HUES64 (cell line): ENCODE data around the gene RERE.

Experiments used
- H3K27ac ChIP-seq: 2 replicates; pipeline ENCODE4 v1.7.0; 2013; ENCODE audit warnings: low read depth, low read length, inconsistent platforms
- H3K27me3 ChIP-seq: 2 replicates; pipeline ENCODE4 v1.6.1; 2013; ENCODE audit warnings: mild to moderate bottlenecking, low read length; ENCODE audit not compliant: insufficient read depth
- H3K36me3 ChIP-seq: 2 replicates; pipeline ENCODE4 v1.6.1; 2013; ENCODE audit warnings: mild to moderate bottlenecking, low read length; ENCODE audit not compliant: insufficient read depth
- H3K4me1 ChIP-seq: 2 replicates; pipeline ENCODE4 v1.6.1; 2013; ENCODE audit warnings: mild to moderate bottlenecking, low read length, moderate library complexity; ENCODE audit not compliant: insufficient read depth
- H3K4me3 ChIP-seq: 2 replicates; pipeline ENCODE4 v1.5.1; 2013; ENCODE audit warnings: mild to moderate bottlenecking, low read length, moderate library complexity
- H3K9ac ChIP-seq: 2 replicates; pipeline ENCODE4 v1.6.1; 2013; ENCODE audit warnings: mild to moderate bottlenecking, low read depth, low read length
- H3K9me3 ChIP-seq: 2 replicates; pipeline ENCODE4 v1.6.1; 2013; ENCODE audit warnings: low read depth, low read length; ENCODE audit not compliant: insufficient read depth
- WGBS: fragments of 150-250, 120-280 bp; methylation state at CpG from one replicate; pipeline ENCODE4 v1.1.7; 2013; ENCODE audit warnings: missing lambda C conversion rate; 5-methylcytosine and 5-hydroxymethylcytosine counted together

RERE gene

DNA sequence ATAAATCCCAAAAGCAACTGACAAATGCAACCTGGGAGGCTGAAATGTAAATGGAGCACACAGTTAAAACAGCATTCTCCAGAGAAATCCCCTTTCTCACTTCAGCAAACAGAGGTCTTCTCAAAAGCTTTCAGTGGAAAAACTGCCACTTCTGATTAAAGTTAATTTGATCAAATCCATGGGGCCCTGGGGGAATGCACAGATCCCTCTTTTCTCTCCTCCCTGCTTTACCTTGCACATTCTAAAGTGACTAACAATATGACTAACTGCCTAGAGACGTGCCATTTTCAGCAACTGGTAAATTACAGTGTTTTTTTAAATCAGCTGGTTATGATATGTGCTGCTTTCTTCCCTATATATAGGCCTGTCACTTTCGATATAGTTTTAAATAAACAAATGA, 142.5 kb downstream of the RERE start:
- Histone ChIP-seq H3K9me3 (no peaks in the 10 kb centered on the region), H3K4me1 (peaks cover 41% of the 10 kb centered on the region), H3K4me3 (no peak overlapping the region), H3K36me3 (no peaks in the 10 kb centered on the region), H3K27ac (no peak overlapping the region), H3K9ac (no peak overlapping the region), H3K27me3 (no peaks in the 10 kb centered on the region)
- no CpG with 5 or more reads among the region's 2 CpGs for WGBS

DNA sequence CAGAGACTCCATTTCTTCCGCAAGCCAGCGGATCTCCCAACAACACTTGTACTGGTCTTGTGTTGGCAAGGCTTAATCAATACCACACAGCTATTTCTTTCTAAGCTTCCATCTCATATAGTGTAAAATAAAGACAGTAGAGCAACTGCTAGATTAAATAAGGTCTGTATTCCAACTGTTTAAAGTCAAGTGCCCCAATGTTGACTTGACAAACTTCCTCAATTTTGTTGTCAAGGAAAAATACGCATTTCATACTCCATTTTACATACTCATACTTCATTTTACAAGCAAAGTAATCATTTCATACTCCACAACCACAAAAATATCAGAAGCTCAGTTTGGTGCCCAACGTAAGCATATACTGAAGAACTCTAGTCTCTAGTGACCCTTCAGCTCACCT, 143.0 kb downstream of the RERE start:
- Histone ChIP-seq H3K27me3 (no peaks in the 10 kb centered on the region), H3K9me3 (no peaks in the 10 kb centered on the region), H3K27ac (no peak overlapping the region), H3K36me3 (no peaks in the 10 kb centered on the region), H3K9ac (no peak overlapping the region), H3K4me1 (peaks cover 41% of the 10 kb centered on the region), H3K4me3 (no peak overlapping the region)
- WGBS = 93% methylated on average over 4 of the region's 4 CpGs

DNA sequence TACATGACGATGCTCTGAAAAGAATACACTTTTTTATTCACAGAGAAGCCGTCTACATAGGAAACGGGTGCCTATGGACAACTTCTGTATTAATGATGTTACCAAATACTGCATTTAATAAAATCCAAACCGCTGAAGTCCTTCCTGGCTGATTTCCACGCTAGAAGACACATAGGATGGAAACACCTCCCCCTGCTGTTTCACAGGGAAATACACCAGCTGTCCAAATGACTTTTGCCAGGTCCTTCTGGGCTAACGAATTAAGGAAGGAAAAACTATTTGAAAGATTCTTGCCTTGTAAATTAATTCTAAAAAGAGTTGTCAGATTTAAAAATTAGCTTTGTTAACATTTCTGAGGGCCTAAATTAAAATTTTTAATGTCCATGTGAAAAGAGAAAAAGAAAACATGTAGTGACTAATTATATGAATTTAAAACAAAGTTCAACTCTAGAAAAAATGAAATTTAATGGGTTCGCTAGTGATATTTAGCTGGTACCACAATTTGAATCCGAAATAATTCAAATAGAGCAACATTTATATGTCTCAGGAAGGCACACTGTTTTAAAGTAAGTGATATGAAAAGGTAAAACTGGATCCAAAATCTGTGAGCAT, 146.0 kb downstream of the RERE start:
- no peak overlapping the region for H3K4me3 ChIP-seq
- H3K9me3 ChIP-seq = no peaks in the 10 kb centered on the region
- no peak overlapping the region for H3K9ac ChIP-seq
- no peaks in the 10 kb centered on the region for H3K27me3 ChIP-seq
- WGBS = 68% methylated on average over 8 of the region's 8 CpGs
- peaks cover 33% of the 10 kb centered on the region for H3K4me1 ChIP-seq
- no peak overlapping the region for H3K27ac ChIP-seq
- H3K36me3 ChIP-seq = no peaks in the 10 kb centered on the region

DNA sequence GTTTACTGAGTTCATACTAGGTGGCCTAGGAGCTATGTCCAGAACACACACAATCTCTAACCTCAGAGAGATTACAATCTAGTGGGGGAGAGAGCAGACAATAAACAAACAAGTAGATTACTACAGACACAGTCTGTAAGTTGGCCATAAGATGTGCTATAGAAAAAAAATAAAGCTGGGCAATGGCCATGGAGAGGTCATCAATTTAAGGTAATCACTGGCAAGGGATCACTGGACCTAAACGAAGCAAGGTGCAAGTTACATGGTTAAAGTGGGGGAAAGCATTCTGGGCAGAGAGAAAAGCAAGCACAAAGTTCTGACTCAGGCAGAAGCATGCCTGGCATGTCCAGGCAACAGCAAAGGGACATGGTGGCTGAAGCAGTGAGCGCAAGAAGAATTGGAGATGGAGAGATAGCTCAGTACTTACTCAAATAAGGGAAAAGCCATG, 147.0 kb downstream of the RERE start:
- WGBS = 82% methylated on average over 2 of the region's 2 CpGs
- Histone ChIP-seq H3K27ac (no peak overlapping the region), H3K4me1 (peaks cover 41% of the 10 kb centered on the region), H3K36me3 (no peaks in the 10 kb centered on the region), H3K4me3 (no peak overlapping the region), H3K27me3 (no peaks in the 10 kb centered on the region), H3K9me3 (no peaks in the 10 kb centered on the region), H3K9ac (no peak overlapping the region)

DNA sequence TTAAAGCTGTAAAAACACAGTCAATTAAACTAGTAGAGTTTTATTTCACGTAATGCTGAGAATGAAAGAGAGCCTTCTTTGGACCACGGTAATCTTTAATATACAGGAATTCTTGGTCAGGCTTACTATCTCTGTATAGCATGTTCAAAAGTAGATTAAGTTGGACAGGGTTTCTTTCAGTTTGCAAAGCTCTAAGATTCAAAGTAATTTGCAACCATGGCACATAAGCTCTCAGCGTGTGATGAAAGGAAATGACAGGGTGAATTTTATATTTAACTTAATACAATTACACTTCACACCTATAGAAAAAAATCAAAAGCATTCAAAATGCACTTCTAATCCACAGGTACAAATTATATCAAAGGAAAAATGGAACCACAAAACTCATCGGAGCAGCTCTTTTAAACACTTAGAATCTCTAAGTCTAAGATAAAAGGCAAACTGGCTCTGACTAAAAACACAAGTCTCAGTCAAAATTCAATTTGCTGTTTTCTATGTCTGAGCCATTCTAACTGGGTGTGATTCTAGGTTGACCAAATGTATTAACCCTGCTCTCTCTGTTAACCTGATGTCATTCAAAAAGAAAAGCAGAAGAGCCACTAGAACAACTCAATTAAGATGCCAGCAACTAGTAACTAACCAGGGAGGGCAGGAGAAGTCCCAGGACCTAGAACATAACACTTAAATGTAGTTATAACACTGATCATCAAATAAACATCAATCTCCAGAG, 147.7 kb downstream of the RERE start:
- Histone ChIP-seq H3K27ac (no peak overlapping the region), H3K27me3 (no peaks in the 10 kb centered on the region), H3K4me3 (no peak overlapping the region), H3K9me3 (no peaks in the 10 kb centered on the region), H3K36me3 (no peaks in the 10 kb centered on the region), H3K4me1 (peaks cover 47% of the 10 kb centered on the region), H3K9ac (no peak overlapping the region)
- 95% methylated on average over 3 of the region's 4 CpGs for WGBS

DNA sequence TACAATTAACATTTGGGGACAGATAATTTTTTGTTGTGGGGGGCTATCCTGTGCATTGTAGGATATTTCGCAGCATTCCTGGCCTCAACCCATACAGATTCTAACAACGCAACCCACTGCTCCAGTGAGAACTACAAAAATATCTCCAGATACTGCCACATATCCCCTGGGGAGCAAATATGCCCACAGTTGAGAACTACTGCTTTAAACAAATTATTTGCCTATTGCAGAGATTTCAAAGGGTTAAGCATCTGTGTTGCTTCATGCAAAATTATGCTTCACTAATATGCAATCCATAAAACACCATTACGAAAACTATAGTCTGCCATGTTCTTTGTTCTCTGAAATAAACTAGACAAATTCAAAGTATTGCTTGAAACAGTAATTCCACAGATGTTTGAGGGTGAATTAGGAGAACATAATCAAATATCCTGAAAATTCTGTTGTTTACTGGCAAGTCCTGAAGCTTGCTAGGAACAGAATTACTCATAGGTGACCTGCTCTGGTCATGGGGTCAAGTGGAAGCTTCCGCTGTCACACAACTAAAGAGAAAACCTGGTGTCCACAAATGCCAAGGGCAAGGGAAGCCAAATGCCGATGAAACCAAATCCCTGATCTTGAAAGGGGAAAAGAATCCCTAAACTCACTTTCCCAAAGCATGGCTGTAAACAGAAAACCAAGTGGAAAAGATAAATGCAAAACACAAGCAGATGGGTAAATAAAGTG, 149.4 kb downstream of the RERE start:
- Histone ChIP-seq H3K9me3 (no peaks in the 10 kb centered on the region), H3K27ac (no peak overlapping the region), H3K9ac (no peak overlapping the region), H3K4me3 (no peak overlapping the region), H3K4me1 (peaks cover 59% of the 10 kb centered on the region), H3K27me3 (no peaks in the 10 kb centered on the region), H3K36me3 (no peaks in the 10 kb centered on the region)
- WGBS = 88% methylated on average over 5 of the region's 5 CpGs

DNA sequence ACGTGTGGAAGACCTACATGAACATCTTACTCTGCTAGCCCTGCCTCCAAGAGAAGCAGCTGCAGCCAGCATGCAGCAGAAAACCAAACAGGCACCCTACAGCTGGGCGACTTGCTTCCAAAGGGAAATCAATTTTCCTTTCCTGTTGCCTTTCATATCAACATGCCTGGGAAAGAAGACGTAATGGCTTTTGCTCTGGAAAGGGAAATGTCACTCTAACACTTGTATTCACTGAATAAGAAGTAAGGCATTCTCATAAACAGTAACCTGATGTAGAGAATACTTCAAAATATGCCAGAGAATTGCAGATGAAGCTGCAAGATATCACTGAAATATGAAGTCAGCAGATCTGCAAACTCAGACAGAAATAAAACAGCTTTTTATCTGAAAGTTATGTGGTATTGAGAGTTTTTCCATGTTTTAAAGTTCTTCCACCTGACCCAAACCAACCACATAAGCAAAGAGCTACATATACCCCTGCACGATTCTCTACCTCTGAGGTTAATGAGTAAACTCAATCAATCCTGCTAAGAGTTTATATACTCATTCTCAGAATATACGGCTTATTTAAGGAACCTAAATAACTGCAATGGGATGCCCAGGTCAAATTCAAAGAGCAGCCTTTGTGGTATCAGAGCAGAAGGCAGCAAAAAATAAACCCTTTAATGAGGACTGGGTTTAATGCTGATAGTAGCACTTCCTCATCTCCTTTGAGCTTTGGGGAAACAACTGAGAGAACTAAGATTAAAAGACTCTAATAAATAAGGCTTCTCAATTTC, 150.9 kb downstream of the RERE start:
- 82% methylated on average over 5 of the region's 5 CpGs for WGBS
- H3K9me3 ChIP-seq = no peaks in the 10 kb centered on the region
- H3K36me3 ChIP-seq = no peaks in the 10 kb centered on the region
- no peak overlapping the region for H3K4me3 ChIP-seq
- H3K27ac ChIP-seq = no peak overlapping the region
- no peaks in the 10 kb centered on the region for H3K27me3 ChIP-seq
- no peak overlapping the region for H3K9ac ChIP-seq
- H3K4me1 ChIP-seq = peaks cover 70% of the 10 kb centered on the region

DNA sequence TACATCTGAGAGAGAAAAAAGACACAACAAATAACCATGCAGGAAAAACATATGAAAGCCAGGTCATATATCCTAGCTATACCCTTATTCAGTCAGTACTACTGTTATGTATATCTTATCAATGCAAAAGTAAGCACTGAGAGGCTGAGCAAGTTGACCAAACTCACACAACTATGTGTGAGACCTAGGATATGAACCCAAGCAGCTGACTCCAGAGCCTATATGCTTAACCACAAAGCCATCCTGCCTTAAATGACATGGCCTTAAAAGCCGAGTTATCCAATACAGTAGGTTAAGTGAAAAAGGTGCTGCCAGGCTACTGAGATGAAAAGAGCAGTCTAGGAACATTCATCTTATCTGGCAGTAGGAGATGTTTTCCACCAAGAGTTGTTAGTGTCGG, 151.6 kb downstream of the RERE start:
- H3K9me3 ChIP-seq = no peaks in the 10 kb centered on the region
- WGBS = 90% methylated on average over 2 of the region's 2 CpGs
- no peaks in the 10 kb centered on the region for H3K36me3 ChIP-seq
- H3K4me3 ChIP-seq = no peak overlapping the region
- peaks cover 70% of the 10 kb centered on the region for H3K4me1 ChIP-seq
- H3K9ac ChIP-seq = no peak overlapping the region
- H3K27ac ChIP-seq = no peak overlapping the region
- H3K27me3 ChIP-seq = no peaks in the 10 kb centered on the region

DNA sequence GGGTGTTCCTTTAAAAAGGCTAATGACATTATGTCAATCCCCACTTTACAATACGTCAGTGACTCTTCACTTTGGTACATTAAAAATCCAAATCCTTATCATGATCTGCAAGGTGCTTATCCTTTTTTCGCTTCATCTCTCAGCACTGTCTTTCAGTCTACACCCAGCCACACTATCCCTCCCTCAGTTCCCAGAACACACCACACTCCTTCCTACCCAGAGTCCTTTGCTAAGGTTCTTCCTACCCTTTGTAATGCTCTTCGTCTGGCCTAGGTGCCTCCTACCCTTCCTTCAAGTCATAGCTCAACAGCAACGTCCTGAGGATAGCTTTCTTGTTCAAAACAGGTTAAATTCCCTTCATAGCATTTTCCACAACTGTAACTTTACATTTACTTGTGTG, 152.6 kb downstream of the RERE start:
- 89% methylated on average over 4 of the region's 4 CpGs for WGBS
- H3K4me1 ChIP-seq = peaks cover 65% of the 10 kb centered on the region

DNA sequence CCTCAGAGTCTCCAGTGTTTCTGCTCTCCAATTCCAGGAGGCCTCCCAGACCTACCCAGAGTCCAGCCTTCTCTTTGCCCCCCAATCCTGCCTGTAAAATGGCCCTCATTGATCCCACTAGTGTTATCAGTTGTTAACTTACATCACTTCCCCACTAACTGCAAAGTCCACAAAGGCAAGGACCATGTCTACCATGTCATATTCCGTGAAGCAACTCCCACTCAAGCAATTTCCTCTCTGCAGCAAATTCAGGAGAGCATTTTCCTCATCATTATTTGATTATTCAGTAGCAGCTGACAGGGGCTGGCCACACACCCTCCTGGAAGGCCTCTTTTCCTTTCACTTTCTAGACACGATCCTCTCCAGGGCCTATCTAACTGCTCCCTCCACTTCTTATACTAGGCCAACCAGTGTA, 153.5 kb downstream of the RERE start:
- WGBS = 90% methylated on average over 2 of the region's 2 CpGs
- no peak overlapping the region for H3K9ac ChIP-seq
- no peak overlapping the region for H3K27ac ChIP-seq
- no peaks in the 10 kb centered on the region for H3K27me3 ChIP-seq
- no peak overlapping the region for H3K4me3 ChIP-seq
- H3K4me1 ChIP-seq = peaks cover 59% of the 10 kb centered on the region
- no peaks in the 10 kb centered on the region for H3K9me3 ChIP-seq
- no peaks in the 10 kb centered on the region for H3K36me3 ChIP-seq

More for the DNA sequence above, 152.6 kb downstream of the RERE start:
- H3K36me3 ChIP-seq = no peaks in the 10 kb centered on the region
- H3K27me3 ChIP-seq = no peaks in the 10 kb centered on the region
- H3K27ac ChIP-seq = no peak overlapping the region
- H3K9me3 ChIP-seq = no peaks in the 10 kb centered on the region
- H3K9ac ChIP-seq = no peak overlapping the region
- no peak overlapping the region for H3K4me3 ChIP-seq
